HCT116 (cell line): Measurements from ENCODE around the gene TIMM29. TPM values are rescaled to one million over a fixed set of nuclear protein-coding genes. Genes with fewer than 3 reads are reported as not detected.

Experiments
- ATAC-seq: fragments of 200-7000 bp; cut with Tn5 transposase; 2 replicates; pipeline ENCODE4 v1.9.1; 2020; ENCODE audit warnings: mild to moderate bottlenecking, moderate library complexity
- BruUV-seq: library from RNA; stranded (reverse); fragments of 400-500 nt; replicated peaks from 2 replicates; lab custom pipeline; 2021; lab: Mats Ljungman, UMichigan
- CTCF ChIA-PET: fragments of 300-600 bp; sonication (Branson Sonifier 250); formaldehyde crosslinking; loops from one replicate; lab custom pipeline; 2021; ENCODE audit warnings: antibody characterized with exemption; lab: Charles Lee
- POLR2A ChIA-PET: fragments of 300-600, 350-600 bp; sonication (Branson Sonifier 250); formaldehyde crosslinking; loops from one replicate; lab custom pipeline; 2021; ENCODE audit warnings: antibody characterized with exemption; lab: Charles Lee
- RAD21 ChIA-PET, 2 experiments: fragments of 300-600 bp; sonication (Branson Sonifier 250); formaldehyde crosslinking; loops; one replicate each; lab custom pipeline; 2023; ENCODE audit warnings: low total read pairs in 2 of 2; ENCODE audit not compliant: uncharacterized antibody in 2 of 2, unreplicated experiment in 2 of 2, low non-redundant PET in 1 of 2; lab: Charles Lee
- DNase-seq: peaks from one replicate; pipeline ENCODE4 v3.0.0-alpha.2; 2010; ENCODE audit warnings: low read depth, low spot score
- H2AFZ ChIP-seq: fragments of 200-600 bp; shearing (Covaris generic), sonication (generic); 2 replicates; pipeline ENCODE4 v1.6.1; 2017; ENCODE audit warnings: low read depth, mixed run types, mixed read lengths, antibody characterized with exemption, low read length; ENCODE audit not compliant: poor library complexity, severe bottlenecking
- H3K27ac ChIP-seq: 2 replicates; pipeline ENCODE4 v1.5.1; 2012; ENCODE audit warnings: low read depth, low read length
- H3K27me3 ChIP-seq: fragments of 200-600 bp; sonication (generic); 2 replicates; pipeline ENCODE4 v1.6.1; 2016; ENCODE audit warnings: mixed run types, low read length, mixed read lengths; ENCODE audit not compliant: insufficient read depth
- H3K36me3 ChIP-seq, 2 experiments: fragments of 200-500 bp in 1 of 2; fragments of 200-600 bp in 1 of 2; sonication (Bioruptor generic) in 1 of 2; sonication (generic) in 1 of 2; 2 replicates each; pipeline versions ENCODE4 v1.5.1 to v1.6.1; 2014 to 2016; ENCODE audit warnings: low read length in 2 of 2, inconsistent platforms in 1 of 2, mixed read lengths in 1 of 2, mixed run types in 1 of 2; ENCODE audit not compliant: insufficient read depth in 2 of 2, control insufficient read depth in 1 of 2
- H3K4me1 ChIP-seq, 2 experiments: fragments of 200-600 bp in 1 of 2; sonication (generic) in 1 of 2; 2 replicates each; pipeline versions ENCODE4 v1.5.1 to v1.6.1; 2012 to 2017; ENCODE audit warnings: low read length in 2 of 2, inconsistent platforms in 1 of 2, mild to moderate bottlenecking in 1 of 2, mixed read lengths in 1 of 2, mixed run types in 1 of 2, moderate library complexity in 1 of 2; ENCODE audit not compliant: insufficient read depth in 2 of 2, control insufficient read depth in 1 of 2
- H3K4me2 ChIP-seq: fragments of 200-600 bp; sonication (generic); 2 replicates; pipeline ENCODE4 v1.6.1; 2017; ENCODE audit warnings: mixed run types, low read length, mixed read lengths
- H3K4me3 ChIP-seq, 2 experiments: fragments of 200-600 bp in 1 of 2; sonication (generic) in 1 of 2; replicated peaks in 1 of 2; 2 replicates each; pipeline ENCODE4 v1.5.1; 2011 to 2016; ENCODE audit warnings: low read length in 2 of 2, control low read depth in 1 of 2, low read depth in 1 of 2, mild to moderate bottlenecking in 1 of 2, mixed read lengths in 1 of 2, mixed run types in 1 of 2
- H3K79me2 ChIP-seq: fragments of 200-600 bp; sonication (generic); 2 replicates; pipeline ENCODE4 v1.6.1; 2017; ENCODE audit warnings: mild to moderate bottlenecking, mixed run types, low read length, moderate library complexity, mixed read lengths; ENCODE audit not compliant: insufficient read depth
- H3K9ac ChIP-seq: fragments of 200-600 bp; sonication (generic); 2 replicates; pipeline ENCODE4 v1.6.1; 2016; ENCODE audit warnings: low read length, mixed read lengths
- H3K9me2 ChIP-seq: fragments of 200-600 bp; sonication (generic), shearing (Covaris generic); 2 replicates; pipeline ENCODE4 v1.6.1; 2017; ENCODE audit warnings: mixed run types, mild to moderate bottlenecking, moderate library complexity; ENCODE audit not compliant: insufficient read depth
- H3K9me3 ChIP-seq, 2 experiments: fragments of 200-500 bp in 1 of 2; fragments of 200-600 bp in 1 of 2; sonication (Bioruptor generic) in 1 of 2; sonication (generic) in 1 of 2; 2 replicates each; pipeline ENCODE4 v1.6.1; 2014 to 2017; ENCODE audit warnings: low read length in 2 of 2, mixed read lengths in 2 of 2, inconsistent platforms in 1 of 2, low read depth in 1 of 2, mild to moderate bottlenecking in 1 of 2, mixed run types in 1 of 2, moderate library complexity in 1 of 2; ENCODE audit not compliant: control insufficient read depth in 1 of 2, insufficient read depth in 1 of 2
- H4K20me1 ChIP-seq: fragments of 200-600 bp; sonication (generic), shearing (Covaris generic); 2 replicates; pipeline ENCODE4 v1.6.1; 2017; ENCODE audit warnings: mixed run types, mild to moderate bottlenecking, moderate library complexity; ENCODE audit not compliant: insufficient read depth
- EZH2 ChIP-seq: fragments of 200-600 bp; sonication (generic); IDR thresholded peaks from 2 replicates; pipeline ENCODE4 v1.6.1; 2017; ENCODE audit warnings: antibody characterized with exemption, mixed run types
- intact Hi-C: fragments of 100-400 bp; cut with micrococcal nuclease; formaldehyde crosslinking; loops from 2 replicates; pipeline ENCODE4 v1.10.0; 2022
- total RNA-seq: library from RNA; stranded (reverse); gene quantifications from one replicate; pipeline ENCODE4 v1.2.1, GENCODE V29; 2021; ENCODE audit not compliant: unreplicated experiment

Gene TIMM29
- total RNA-seq, 1 experiment from 2014 or later: 20.3 TPM

DNA sequence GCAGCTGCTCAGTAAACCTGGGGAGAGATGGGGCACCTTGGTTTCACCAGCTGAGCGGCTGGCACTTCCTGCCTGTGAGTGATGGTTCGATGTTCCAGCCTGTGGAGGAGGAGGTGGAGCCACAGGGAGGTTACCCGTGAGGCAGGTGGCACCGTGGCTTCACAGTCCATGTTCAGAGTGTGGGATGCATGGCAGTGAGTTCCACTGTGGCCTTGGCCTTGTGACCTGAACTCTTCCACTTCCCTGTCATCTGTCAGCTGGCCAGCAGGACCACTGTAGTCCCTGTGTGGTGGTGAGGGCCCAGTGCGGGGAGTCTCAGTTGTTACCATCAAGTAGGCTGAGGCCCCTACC is 49.1 kb downstream of the TIMM29 start:
- no TSS peak for BruUV-seq
- ChIA-PET POLR2A (no interaction called here), CTCF (interaction anchor here (0.7 kb wide), 1 partner anchor 19 kb away, joined by 4 read pairs; no protein-coding TSS in a partner anchor), RAD21 (no interaction called here)
- Histone ChIP-seq H3K27me3 (no peaks in the 10 kb centered on the region), H3K4me1 (peaks cover 17 to 25% of the 10 kb centered on the region in 2 experiments), H3K27ac (no peak overlapping the region), H3K36me3 (no peaks in the 10 kb centered on the region; a peak in 1 of 4 replicates), H4K20me1 (peaks cover 3% of the 10 kb centered on the region; the same call in 1 of the 2 replicates), H3K4me2 (no peak overlapping the region), H3K9me2 (no peaks in the 10 kb centered on the region), H3K9ac (no peak overlapping the region), H3K9me3 (no peaks in the 10 kb centered on the region), H3K79me2 (peaks cover 95% of the 10 kb centered on the region), H2AFZ (no peak overlapping the region), H3K4me3 (no peak overlapping the region)
- ATAC-seq (no peak), DNase-seq (no peak)
- intact Hi-C loops: no loop called here
- no peak for TF ChIP-seq EZH2

Other genes with a start within 250 kb of the TIMM29 start
- gene QTRT1, start 227.4 kb upstream of the TIMM29 start, total RNA-seq: 54.6 TPM
- gene DNM2, start 210.7 kb upstream of the TIMM29 start, total RNA-seq: 183 TPM
- gene TMED1, start 92.6 kb upstream of the TIMM29 start, total RNA-seq: 26.3 TPM
- gene C19orf38, start 80.4 kb upstream of the TIMM29 start, total RNA-seq: 0.74 TPM
- gene CARM1, start 57.3 kb upstream of the TIMM29 start, total RNA-seq: 103 TPM
- gene YIPF2, start 172 bp upstream of the TIMM29 start, total RNA-seq: 44.7 TPM
- 116 TPM for gene SMARCA4, start 32.2 kb downstream of the TIMM29 start, total RNA-seq
- gene LDLR, start 160.7 kb downstream of the TIMM29 start, total RNA-seq: 92.4 TPM
- 33.9 TPM for gene SPC24, start 227.0 kb downstream of the TIMM29 start, total RNA-seq